ENCODE measurements around the gene PRKX.
"Not testable (repeated sequence)": the region's sequence is repeated elsewhere in the genome, so short reads cannot be mapped to it uniquely, and the experiment has no call there.

The PRKX gene

GRCh38 chrX:3639858-3640631, 73.4 kb downstream of the PRKX start:
- DNase-seq, result not testable (repeated sequence)

GRCh38 chrX:3639236-3639635, 74.2 kb downstream of the PRKX start:
- no peak for DNase-seq

- peak in 1 of 2 experiments; percentile 0 for DNase-seq
Measured at GRCh38 chrX:3638280-3638873, 75.1 kb downstream of the PRKX start.

GRCh38 chrX:3636803-3637202, 76.6 kb downstream of the PRKX start:
- DNase-seq, result no peak

- no peak for DNase-seq
Measured at GRCh38 chrX:3631196-3631595, 82.3 kb downstream of the PRKX start.

GRCh38 chrX:3627594-3627993, 85.9 kb downstream of the PRKX start:
- no peak for DNase-seq

- no peak for DNase-seq
Measured at GRCh38 chrX:3621414-3621813, 92.0 kb downstream of the PRKX start.

- DNase-seq, result not testable (repeated sequence)
Measured at GRCh38 chrX:3611744-3612143, 101.7 kb downstream of the PRKX start.

GRCh38 chrX:3609810-3610209, 103.6 kb downstream of the PRKX start:
- no peak for DNase-seq

GRCh38 chrX:3603026-3603661, 110.3 kb downstream of the PRKX start:
- DNase-seq, result no peak

GRCh38 chrX:3599802-3600430, 113.5 kb downstream of the PRKX start:
- no peak for DNase-seq

GRCh38 chrX:3598709-3599108, 114.7 kb downstream of the PRKX start:
- DNase-seq, result no peak

GRCh38 chrX:3598046-3598605, 115.3 kb downstream of the PRKX start:
- DNase-seq, result no peak

GRCh38 chrX:3592184-3592583, 121.3 kb downstream of the PRKX start:
- no peak for DNase-seq

GRCh38 chrX:3589474-3589873, 124.0 kb downstream of the PRKX start:
- DNase-seq, result no peak

GRCh38 chrX:3585719-3586118, 127.7 kb downstream of the PRKX start:
- peak; percentile 16 to 24 for DNase-seq

GRCh38 chrX:3584415-3584996, 128.9 kb downstream of the PRKX start:
- no peak for DNase-seq

GRCh38 chrX:3582451-3582850, 131.0 kb downstream of the PRKX start:
- DNase-seq, result no peak

GRCh38 chrX:3581609-3582108, 131.8 kb downstream of the PRKX start:
- no peak for DNase-seq

GRCh38 chrX:3577551-3577950, 135.9 kb downstream of the PRKX start:
- no peak for DNase-seq

GRCh38 chrX:3576886-3577501, 136.5 kb downstream of the PRKX start:
- DNase-seq, result no peak

GRCh38 chrX:3567686-3568085, 145.8 kb downstream of the PRKX start:
- DNase-seq, result no peak
